SK-N-SH treated with all-trans-retinoic acid at 6 μM for 48 hours (cell line): Measurements from ENCODE around the gene GRPEL2.

Experiments used
- CSRNP3 ChIP-seq: fragments of 250-450 bp; sonication (Bioruptor Pico); IDR thresholded peaks from 2 replicates; pipeline ENCODE4 v1.5.1; 2021; ENCODE audit warnings: mild to moderate bottlenecking, moderate library complexity
- ESRRG ChIP-seq: fragments of 250-450 bp; sonication (Bioruptor Pico); IDR thresholded peaks from 2 replicates; pipeline ENCODE4 v1.6.1; 2021; ENCODE audit warnings: mild to moderate bottlenecking
- PATZ1 ChIP-seq: fragments of 250-450 bp; sonication (Bioruptor Pico); IDR thresholded peaks from 2 replicates; pipeline ENCODE4 v1.8.0; 2020; ENCODE audit warnings: mild to moderate bottlenecking, moderate library complexity, borderline replicate concordance
- POU6F1 ChIP-seq: fragments of 250-450 bp; sonication (Bioruptor Pico); IDR thresholded peaks from 2 replicates; pipeline ENCODE4 v1.8.0; 2021; ENCODE audit warnings: low read depth, mild to moderate bottlenecking, moderate library complexity, borderline replicate concordance
- TOX ChIP-seq: fragments of 250-450 bp; sonication (Bioruptor Pico); IDR thresholded peaks from 2 replicates; pipeline ENCODE4 v1.8.0; 2021; ENCODE audit warnings: mild to moderate bottlenecking, moderate library complexity, borderline replicate concordance
- ZFP3 ChIP-seq: fragments of 250-450 bp; sonication (Bioruptor Pico); IDR thresholded peaks from 2 replicates; pipeline ENCODE4 v1.5.0; 2020; ENCODE audit warnings: mild to moderate bottlenecking, moderate library complexity
- ZFP30 ChIP-seq: fragments of 450-650 bp; formaldehyde crosslinking; IDR thresholded peaks from 2 replicates; pipeline ENCODE4 v1.5.0; 2022; ENCODE audit warnings: mild to moderate bottlenecking, moderate library complexity
- ZNF565 ChIP-seq: fragments of 450-650 bp; formaldehyde crosslinking; conservative IDR thresholded peaks from 2 replicates; pipeline ENCODE4 v1.5.0; 2020; ENCODE audit warnings: low read depth, mild to moderate bottlenecking, moderate library complexity
- ZNF70 ChIP-seq: fragments of 450-650 bp; formaldehyde crosslinking; IDR thresholded peaks from 2 replicates; pipeline ENCODE4 v1.5.0; 2020; ENCODE audit warnings: mild to moderate bottlenecking, moderate library complexity
- TF ChIP-seq, protein P1 (sequence below): fragments of 250-450 bp; sonication (Bioruptor Pico); IDR thresholded peaks from 2 replicates; pipeline ENCODE4 v1.5.1; 2020; ENCODE audit warnings: low read depth, mild to moderate bottlenecking, moderate library complexity

GRCh38 chr5:149389552-149390495 lies 44.5 kb downstream of the GRPEL2 start:
- TF ChIP-seq ZFP3 (no peak), TOX (no peak), PATZ1 (CRISPR knock-in tag) (no peak), POU6F1 (CRISPR knock-in tag) (no peak), ZFP30 (no peak), ZNF70 (CRISPR knock-in tag) (no peak), ZNF565 (no peak), CSRNP3 (no peak), ESRRG (CRISPR knock-in tag) (no peak)
- TF ChIP-seq, protein P1, sequence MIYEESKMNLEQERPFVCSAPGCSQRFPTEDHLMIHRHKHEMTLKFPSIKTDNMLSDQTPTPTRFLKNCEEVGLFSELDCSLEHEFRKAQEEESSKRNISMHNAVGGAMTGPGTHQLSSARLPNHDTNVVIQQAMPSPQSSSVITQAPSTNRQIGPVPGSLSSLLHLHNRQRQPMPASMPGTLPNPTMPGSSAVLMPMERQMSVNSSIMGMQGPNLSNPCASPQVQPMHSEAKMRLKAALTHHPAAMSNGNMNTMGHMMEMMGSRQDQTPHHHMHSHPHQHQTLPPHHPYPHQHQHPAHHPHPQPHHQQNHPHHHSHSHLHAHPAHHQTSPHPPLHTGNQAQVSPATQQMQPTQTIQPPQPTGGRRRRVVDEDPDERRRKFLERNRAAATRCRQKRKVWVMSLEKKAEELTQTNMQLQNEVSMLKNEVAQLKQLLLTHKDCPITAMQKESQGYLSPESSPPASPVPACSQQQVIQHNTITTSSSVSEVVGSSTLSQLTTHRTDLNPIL (CRISPR knock-in tag): no peak
